Natural killer cell (primary cell): Measurements from ENCODE around the gene SPRYD4. TPM values are rescaled to one million over a fixed set of nuclear protein-coding genes. Genes with fewer than 3 reads are reported as not detected.

Experiments
- ATAC-seq, 3 donors: fragments of 150-1000 bp in 2 of 3; fragments of 200-7000 bp in 1 of 3; cut with Tn5 transposase; 1 replicate in 1 of 3; 2 replicates in 2 of 3; pipeline ENCODE4 v1.10.0; 2021; ENCODE audit warnings: mild to moderate bottlenecking in 2 of 3, moderate library complexity in 2 of 3
- DNase-seq, 2 donors: peaks; one replicate each; pipeline versions ENCODE4 v3.0.0 to v3.0.0-alpha.2; 2013 to 2021; ENCODE audit warnings: mixed read lengths in 1 of 2
- H3K27ac ChIP-seq: one replicate; pipeline ENCODE4 v1.5.1; 2013; ENCODE audit warnings: mild to moderate bottlenecking, low read length
- H3K27me3 ChIP-seq: one replicate; pipeline ENCODE4 v1.6.1; 2013; ENCODE audit warnings: low read length; ENCODE audit not compliant: control insufficient read depth, insufficient read depth
- H3K36me3 ChIP-seq: one replicate; pipeline ENCODE4 v1.6.1; 2013; ENCODE audit warnings: low read length; ENCODE audit not compliant: control insufficient read depth, insufficient read depth
- H3K4me1 ChIP-seq: one replicate; pipeline ENCODE4 v1.6.1; 2013; ENCODE audit warnings: low read length; ENCODE audit not compliant: control insufficient read depth, insufficient read depth
- H3K4me3 ChIP-seq: one replicate; pipeline ENCODE4 v1.5.1; 2013; ENCODE audit warnings: low read length
- H3K9me3 ChIP-seq: one replicate; pipeline ENCODE4 v1.6.1; 2013; ENCODE audit warnings: low read length; ENCODE audit not compliant: control insufficient read depth, insufficient read depth
- H3K27ac Mint-ChIP-seq, 2 donors: one replicate each; pipeline ENCODE4 v1.8.0; 2022; ENCODE audit warnings: mild to moderate bottlenecking in 2 of 2, mixed read lengths in 2 of 2, moderate library complexity in 1 of 2
- H3K27me3 Mint-ChIP-seq, 2 donors: one replicate each; pipeline ENCODE4 v1.8.0; 2022; ENCODE audit warnings: low read depth in 2 of 2, mixed read lengths in 2 of 2
- H3K36me3 Mint-ChIP-seq: one replicate; pipeline ENCODE4 v1.8.0; 2022; ENCODE audit warnings: mixed read lengths
- H3K4me1 Mint-ChIP-seq, 2 donors: one replicate each; pipeline ENCODE4 v1.8.0; 2022; ENCODE audit warnings: mixed read lengths in 2 of 2
- H3K4me3 Mint-ChIP-seq: one replicate; pipeline ENCODE4 v1.8.0; 2022; ENCODE audit warnings: mild to moderate bottlenecking, moderate library complexity, mixed read lengths
- H3K9me3 Mint-ChIP-seq, 2 donors: one replicate each; pipeline ENCODE4 v1.8.0; 2022; ENCODE audit warnings: mixed read lengths in 2 of 2
- WGBS: methylation state at CpG from one replicate; pipeline ENCODE4 v1.1.7; 2013; ENCODE audit warnings: missing lambda C conversion rate; ENCODE audit not compliant: insufficient coverage; 5-methylcytosine and 5-hydroxymethylcytosine counted together
- intact Hi-C: fragments of 100-400 bp; cut with micrococcal nuclease; formaldehyde crosslinking; loops from one replicate; pipeline ENCODE4 v1.14.2; 2022
- total RNA-seq, 4 donors: library from RNA; stranded (reverse); fragments of 120-200 nt in 1 of 4; gene quantifications; one replicate each; pipeline versions ENCODE4 v1.2.3 to v1.2.4, GENCODE V29; 2013 to 2022
- TF ChIP-seq, protein P1 (sequence below): fragments of 200-600 bp; IDR thresholded peaks from one replicate; pipeline ENCODE4 v1.8.0; 2022; ENCODE audit warnings: antibody characterized with exemption

Gene SPRYD4
- total RNA-seq, 3 donors from 2014 or later (not counting 1 experiment from before 2014, with no cell fraction given) = 5.6 to 6.2 (median 5.6) TPM

DNA sequence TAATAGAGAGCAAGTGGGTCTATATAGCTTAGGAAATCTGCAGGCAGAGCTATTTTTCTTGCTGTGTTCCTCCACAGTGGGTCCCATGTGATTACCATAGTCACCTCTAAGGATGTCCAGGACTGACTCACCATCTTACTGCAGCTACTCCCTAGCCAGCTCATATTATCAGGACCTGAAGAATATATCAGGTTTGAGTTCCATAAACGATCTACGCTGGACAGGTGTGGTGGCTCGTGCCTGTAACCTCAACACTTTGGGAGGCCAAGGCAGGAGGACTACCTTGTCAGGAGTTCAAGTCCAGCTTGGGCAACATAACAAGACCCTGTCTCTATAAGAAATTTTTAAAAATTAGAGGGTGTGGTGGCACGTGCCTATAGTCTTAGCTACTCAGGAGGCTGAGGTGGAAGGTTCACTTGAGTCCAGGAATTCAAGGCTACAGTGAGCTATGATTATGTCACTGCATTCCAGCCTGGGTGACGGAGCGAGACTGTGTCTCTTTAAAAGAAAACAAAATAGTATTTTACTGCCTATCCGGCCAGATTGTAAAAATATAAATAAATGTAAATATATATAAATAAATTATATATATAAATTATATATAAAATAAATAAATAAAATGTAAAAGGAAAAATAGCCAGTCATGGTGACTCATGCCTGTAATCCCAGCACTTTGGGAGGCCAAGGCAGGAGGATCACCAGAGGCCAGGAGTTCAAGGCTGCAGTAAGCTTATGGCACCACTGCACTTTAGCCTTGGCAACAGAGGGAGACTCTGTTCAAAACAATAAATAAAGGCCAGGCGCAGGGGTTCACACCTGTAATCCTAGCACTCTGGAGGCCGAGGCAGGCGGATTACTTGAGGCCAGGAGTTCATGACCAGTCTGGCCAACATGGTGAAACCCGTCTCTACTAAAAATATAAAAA is 6.9 kb upstream of the SPRYD4 start:
- 89% methylated on average over 8 of the region's 11 CpGs for WGBS
- Mint-ChIP-seq H3K36me3 (no peaks in the 10 kb centered on the region), H3K27me3 (no peaks in the 10 kb centered on the region), H3K4me1 (peaks cover 5% of the 10 kb centered on the region in 2 donors), H3K27ac (no peak overlapping the region), H3K4me3 (no peak overlapping the region), H3K9me3 (no peaks in the 10 kb centered on the region)
- no peak overlapping the region for H3K4me3 ChIP-seq
- H3K36me3 ChIP-seq = no peaks in the 10 kb centered on the region
- TF ChIP-seq, protein P1, sequence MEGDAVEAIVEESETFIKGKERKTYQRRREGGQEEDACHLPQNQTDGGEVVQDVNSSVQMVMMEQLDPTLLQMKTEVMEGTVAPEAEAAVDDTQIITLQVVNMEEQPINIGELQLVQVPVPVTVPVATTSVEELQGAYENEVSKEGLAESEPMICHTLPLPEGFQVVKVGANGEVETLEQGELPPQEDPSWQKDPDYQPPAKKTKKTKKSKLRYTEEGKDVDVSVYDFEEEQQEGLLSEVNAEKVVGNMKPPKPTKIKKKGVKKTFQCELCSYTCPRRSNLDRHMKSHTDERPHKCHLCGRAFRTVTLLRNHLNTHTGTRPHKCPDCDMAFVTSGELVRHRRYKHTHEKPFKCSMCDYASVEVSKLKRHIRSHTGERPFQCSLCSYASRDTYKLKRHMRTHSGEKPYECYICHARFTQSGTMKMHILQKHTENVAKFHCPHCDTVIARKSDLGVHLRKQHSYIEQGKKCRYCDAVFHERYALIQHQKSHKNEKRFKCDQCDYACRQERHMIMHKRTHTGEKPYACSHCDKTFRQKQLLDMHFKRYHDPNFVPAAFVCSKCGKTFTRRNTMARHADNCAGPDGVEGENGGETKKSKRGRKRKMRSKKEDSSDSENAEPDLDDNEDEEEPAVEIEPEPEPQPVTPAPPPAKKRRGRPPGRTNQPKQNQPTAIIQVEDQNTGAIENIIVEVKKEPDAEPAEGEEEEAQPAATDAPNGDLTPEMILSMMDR = no peak
- DNase-seq (no peak), ATAC-seq (no peak)
- intact Hi-C loops = loop anchor here (10.0 kb wide), 1 partner anchor 207 kb away; the partner anchor contains the start of gene ANKRD52
- H3K27me3 ChIP-seq = no peaks in the 10 kb centered on the region
- H3K4me1 ChIP-seq = peaks cover 4% of the 10 kb centered on the region
- no peaks in the 10 kb centered on the region for H3K9me3 ChIP-seq
- H3K27ac ChIP-seq = no peak overlapping the region

- Histone ChIP-seq H3K4me3 (no peak overlapping the region), H3K9me3 (no peaks in the 10 kb centered on the region), H3K27ac (no peak overlapping the region), H3K27me3 (no peaks in the 10 kb centered on the region), H3K36me3 (no peaks in the 10 kb centered on the region), H3K4me1 (peaks cover 4% of the 10 kb centered on the region)
- Mint-ChIP-seq H3K27ac (no peak overlapping the region), H3K27me3 (no peaks in the 10 kb centered on the region), H3K36me3 (no peaks in the 10 kb centered on the region), H3K9me3 (no peaks in the 10 kb centered on the region), H3K4me3 (no peak overlapping the region), H3K4me1 (peaks cover 5% of the 10 kb centered on the region in 2 donors)
- ATAC-seq = no peak
- intact Hi-C loops = loop anchor here (10.0 kb wide), 1 partner anchor 208 kb away; the partner anchor contains the start of gene ANKRD52
- TF ChIP-seq, protein P1 = no peak
- no peak for DNase-seq
Measured at GRCh38 chr12:56462565-56462964, 5.8 kb upstream of the SPRYD4 start.

- Mint-ChIP-seq H3K27me3 (no peaks in the 10 kb centered on the region), H3K36me3 (no peaks in the 10 kb centered on the region), H3K27ac (peak overlapping the region; percentile 94), H3K4me1 (peaks cover 19 to 23% of the 10 kb centered on the region in 2 donors), H3K9me3 (no peaks in the 10 kb centered on the region), H3K4me3 (peak overlapping the region; percentile 95)
- 47% methylated on average over 18 of the region's 19 CpGs for WGBS
- Histone ChIP-seq H3K4me1 (peaks cover 19% of the 10 kb centered on the region), H3K27ac (peak overlapping the region; percentile 92), H3K9me3 (no peaks in the 10 kb centered on the region), H3K36me3 (no peaks in the 10 kb centered on the region), H3K4me3 (peak overlapping the region; percentile 80), H3K27me3 (no peaks in the 10 kb centered on the region)
- ATAC-seq (no peak), DNase-seq (peak in 1 of 2 donors; percentile 25)
- intact Hi-C loops = loop anchor here (2.0 to 10.0 kb wide), 4 partner anchors 20 to 214 kb away; partner anchors contain the start of genes ANKRD52, CNPY2, PAN2 and TIMELESS
- TF ChIP-seq, protein P1 = no peak
Measured at GRCh38 chr12:56469007-56469930, 891 bp downstream of the SPRYD4 start.
